HS-27A (cell line): ENCODE data around the gene REEP3.
"Not testable (repeated sequence)": the region's sequence is repeated elsewhere in the genome, so short reads cannot be mapped to it uniquely, and the experiment has no call there.

Experiments
- DNase-seq: peaks from one replicate; pipeline ENCODE4 v3.0.0-alpha.2; 2012; ENCODE audit warnings: low read depth, missing footprints

The REEP3 gene

GRCh38 chr10:63549810-63550209, 28.6 kb downstream of the REEP3 start:
- no peak for DNase-seq

DNA sequence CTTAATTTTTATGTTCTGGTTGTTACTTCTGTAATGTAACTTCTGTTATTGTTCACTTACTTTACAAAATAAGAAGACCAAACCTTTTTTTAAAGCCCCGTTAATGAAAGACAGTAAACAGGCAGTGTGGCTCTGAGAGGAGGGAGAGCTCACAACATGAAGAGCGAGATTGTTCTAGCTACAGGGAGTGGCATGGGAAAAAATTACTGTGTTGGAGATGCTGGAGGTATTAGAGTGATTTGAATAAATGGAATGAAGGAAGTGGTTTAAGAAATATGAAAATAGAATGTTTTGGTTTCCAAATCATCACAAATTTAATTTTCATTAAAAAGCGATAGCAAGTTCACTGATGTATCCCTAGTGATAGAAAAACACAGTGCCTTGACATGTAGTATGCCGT, 31.8 kb downstream of the REEP3 start:
- peak; percentile 56 for DNase-seq

DNA sequence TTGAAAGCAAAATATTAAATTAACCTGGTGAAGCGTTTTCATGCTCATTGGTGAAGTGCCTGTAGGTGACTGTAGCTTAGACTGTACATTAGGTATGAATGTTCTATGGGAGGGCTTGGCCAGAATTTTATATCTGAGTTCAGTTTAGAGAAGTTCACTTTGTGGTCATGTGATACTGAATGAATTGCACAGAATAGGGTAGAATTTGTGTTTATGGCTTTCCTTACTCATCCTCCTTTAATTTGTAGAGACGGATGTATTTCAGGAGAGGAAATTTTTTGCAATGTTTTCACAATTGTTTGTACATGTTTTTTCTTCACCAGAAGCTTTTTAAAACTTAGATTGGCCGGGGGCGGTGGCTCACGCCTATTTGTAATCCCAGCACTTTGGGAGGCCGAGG, 32.3 kb downstream of the REEP3 start:
- DNase-seq, result no peak

- DNase-seq, result peak; percentile 69
These were observed 33.5 kb downstream of the REEP3 start for GRCh38 chr10:63554657-63555056.

DNA sequence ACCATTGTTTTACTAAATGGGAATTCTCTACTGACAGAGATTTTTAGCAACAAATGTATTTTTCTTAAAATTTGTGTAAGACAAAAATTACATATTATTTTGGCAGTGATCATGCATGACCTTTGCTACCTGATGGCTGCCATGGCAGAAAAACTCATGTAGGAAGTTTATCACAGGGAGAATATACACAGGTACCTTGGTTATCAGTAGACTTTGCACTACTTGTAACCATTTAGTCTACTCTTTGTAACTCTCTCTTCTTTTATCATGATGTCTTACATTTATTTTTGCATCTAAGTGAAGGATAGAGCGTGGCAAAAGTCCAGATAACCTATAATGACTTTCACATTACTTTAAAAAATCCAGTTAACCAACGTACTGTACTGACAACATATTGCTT, 34.1 kb downstream of the REEP3 start:
- DNase-seq, result no peak

- DNase-seq, result no peak
These were observed 37.1 kb downstream of the REEP3 start for GRCh38 chr10:63558132-63558784.

DNA sequence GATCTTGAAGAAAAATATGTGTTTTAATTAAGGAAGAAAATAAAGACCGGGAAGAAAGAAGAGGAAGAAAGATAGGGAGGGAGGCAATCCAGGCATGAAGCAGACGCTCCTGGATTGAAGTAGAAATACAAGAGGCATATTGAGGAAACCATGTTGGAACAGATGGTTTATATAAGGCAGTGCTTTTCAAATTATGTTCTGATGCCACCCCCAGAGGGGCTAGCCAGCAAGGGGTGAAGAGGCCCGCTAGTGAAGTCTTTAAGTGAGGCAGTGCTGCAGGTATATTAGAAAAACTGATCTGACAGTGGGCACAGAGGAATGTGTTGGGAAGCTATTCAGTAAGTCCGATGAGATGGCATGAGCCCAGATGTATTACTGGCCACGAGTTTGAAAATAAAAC, 40.1 kb downstream of the REEP3 start:
- no peak for DNase-seq

- DNase-seq, result no peak
These were observed 41.2 kb downstream of the REEP3 start for GRCh38 chr10:63562391-63562790.

DNA sequence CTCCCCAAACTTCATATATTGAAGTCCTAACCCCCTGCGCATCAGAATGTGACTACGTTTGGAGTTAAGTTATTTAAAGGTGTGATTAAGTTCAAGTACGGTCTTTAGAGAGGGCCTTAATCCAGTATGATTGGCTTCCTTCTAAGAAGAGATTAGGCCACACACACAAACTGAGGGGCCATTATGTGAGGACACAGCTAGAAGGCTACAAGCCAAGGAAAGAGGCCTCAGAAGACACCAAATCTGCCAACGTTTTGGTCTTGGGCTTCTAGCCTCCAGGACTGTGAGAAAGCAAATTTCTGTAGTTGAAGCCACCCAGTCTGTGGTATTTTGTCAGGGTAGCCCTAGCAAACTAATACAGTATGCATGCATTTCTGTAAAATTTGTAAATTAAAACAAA, 41.7 kb downstream of the REEP3 start:
- DNase-seq, result no peak

DNA sequence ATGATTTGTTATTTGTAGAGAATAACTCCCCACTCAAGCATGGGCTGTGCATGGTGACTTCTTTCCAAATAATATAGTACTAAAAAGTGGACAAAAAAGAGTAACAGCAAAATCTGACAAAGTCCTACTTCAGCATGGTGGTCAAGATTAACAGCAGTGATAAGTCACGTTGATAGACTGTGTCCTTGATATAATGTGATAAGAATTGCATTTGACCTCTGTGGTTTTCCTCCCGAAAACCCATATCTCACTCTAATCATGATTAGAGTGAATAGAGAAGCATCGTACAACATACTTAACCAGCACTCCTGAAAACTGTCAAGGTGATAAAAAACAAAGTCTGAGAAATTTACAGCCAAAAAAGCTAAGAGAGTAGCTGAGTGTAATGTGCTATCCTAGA, 42.4 kb downstream of the REEP3 start:
- DNase-seq, result no peak

- not testable (repeated sequence) for DNase-seq
These were observed 43.5 kb downstream of the REEP3 start for GRCh38 chr10:63564731-63565130.

- DNase-seq, result no peak
These were observed 52.0 kb downstream of the REEP3 start for GRCh38 chr10:63573068-63573697.

DNA sequence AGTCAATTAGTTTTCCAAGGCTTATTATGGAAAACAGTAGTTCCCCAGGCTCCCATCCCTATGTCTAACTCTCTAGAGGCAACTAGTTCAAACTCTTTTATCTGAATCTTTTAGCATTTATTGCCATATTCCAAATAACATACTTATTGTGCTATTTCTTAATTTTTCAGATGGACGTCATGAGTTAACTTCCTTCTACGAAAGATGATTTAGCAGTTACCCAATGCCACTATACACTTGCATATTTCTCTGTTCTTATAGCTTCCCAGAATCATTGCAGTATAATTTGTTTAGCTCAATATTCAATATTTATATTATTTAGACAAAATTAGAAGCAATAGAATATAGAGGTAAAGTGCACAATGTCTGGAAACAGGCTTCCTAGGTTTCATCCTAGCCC, 52.8 kb downstream of the REEP3 start:
- no peak for DNase-seq

DNA sequence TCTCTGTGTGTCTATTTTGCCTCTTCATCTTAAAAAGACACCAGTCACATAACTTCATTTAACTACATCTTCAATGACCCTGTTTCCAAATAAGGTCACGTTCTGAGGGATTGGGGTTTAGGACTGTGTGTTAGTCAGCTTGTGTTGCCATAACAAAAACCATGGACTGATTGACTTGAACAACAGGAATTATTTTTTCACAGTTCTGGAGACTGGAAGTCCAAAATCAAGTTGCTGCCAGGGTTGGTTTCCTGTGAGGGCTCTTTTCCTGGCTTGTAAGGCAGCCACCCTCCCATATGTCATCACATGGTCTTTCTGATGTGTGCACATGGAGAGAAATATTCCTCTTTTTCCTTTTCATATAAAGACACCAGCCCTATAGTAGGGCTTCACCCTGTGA, 55.3 kb downstream of the REEP3 start:
- no peak for DNase-seq

DNA sequence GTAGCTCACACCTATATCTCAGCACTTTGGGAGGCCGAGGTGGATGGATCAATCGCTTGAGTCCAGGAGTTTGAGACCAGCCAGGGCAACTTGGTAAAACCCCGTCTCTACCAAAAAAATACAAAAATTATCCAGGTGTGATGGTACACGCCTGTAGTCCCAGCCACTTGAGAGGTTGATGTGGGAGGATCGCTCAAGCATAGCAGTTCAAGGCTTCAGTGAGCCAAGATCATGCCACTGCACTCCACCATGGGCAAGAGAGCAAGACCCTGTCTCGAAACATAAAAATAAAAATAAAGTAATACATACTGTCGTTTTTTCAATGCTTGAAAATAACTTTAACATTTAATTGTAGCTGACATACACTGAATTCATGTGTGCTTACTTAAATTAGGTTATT, 57.3 kb downstream of the REEP3 start:
- DNase-seq, result no peak

DNA sequence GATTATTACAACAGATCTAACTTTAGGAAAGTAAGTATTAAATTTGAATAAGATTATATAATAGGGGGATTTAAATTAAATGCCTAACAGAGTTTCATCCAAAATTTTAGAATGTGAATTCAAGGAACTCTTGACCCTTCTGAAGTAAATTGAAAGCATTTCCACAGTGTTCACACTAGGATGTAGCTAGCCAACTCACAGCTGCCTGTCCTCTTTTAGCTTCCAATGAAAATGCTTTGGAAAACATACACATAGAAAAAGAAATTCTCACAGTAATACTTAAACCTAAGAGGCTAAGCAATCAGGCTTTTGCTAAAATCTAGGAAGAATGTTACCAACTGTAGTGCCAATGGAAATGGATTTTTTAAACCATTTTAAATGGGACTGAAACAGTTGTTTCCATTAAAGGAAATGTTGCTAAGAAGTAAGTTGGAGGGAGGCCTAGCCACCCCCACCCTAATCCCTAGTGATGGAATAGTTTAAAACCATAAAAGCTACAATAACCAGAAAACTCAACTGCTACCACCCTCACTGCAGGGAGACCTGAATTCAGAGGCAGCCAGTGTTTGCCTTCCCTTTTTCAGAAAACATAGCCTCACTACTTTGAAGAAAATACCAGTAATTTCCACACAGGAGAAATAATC, 58.3 kb downstream of the REEP3 start:
- DNase-seq, result no peak

GRCh38 chr10:63582690-63583089, 61.5 kb downstream of the REEP3 start:
- DNase-seq, result no peak

- DNase-seq, result no peak
These were observed 62.2 kb downstream of the REEP3 start for GRCh38 chr10:63583397-63583796.

DNA sequence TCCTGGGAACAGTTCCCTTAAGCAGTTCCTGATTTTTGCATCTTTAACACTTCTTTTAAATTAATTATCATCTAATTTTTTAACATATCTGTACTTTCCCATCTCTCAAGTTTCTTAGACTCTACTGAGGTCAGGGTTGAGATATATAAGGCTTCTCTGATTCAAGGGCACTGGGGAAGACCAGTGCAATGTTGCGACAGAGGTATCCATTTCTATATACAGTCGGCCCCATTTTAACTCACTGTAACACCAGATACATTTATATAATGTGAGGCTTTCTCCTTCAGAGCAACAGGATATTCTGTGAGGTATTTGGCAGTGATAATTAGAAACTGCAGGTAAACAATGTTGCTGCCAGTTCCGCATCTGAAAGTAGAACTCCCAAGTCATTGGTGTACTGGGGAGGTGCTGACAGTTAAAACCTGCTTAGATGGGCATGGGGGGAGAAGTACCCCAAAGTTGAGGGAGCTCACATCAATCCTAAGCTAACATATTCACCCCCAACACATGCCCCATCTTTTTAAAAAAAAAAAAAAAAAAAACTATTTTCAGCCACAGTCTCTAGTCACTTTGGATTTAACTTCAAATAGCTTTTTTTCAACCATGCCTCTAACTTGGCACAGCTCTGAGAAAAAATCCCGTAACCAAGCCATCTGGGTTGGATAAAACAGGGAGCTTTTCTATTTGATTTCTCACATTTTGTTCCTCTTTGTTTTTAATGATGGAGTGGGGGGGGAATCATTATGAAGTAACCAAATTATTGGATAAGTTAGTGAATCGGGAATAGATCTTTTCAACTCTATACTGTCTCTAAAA, 62.9 kb downstream of the REEP3 start:
- DNase-seq, result no peak

- DNase-seq, result no peak
These were observed 63.5 kb downstream of the REEP3 start for GRCh38 chr10:63584725-63585035.

DNA sequence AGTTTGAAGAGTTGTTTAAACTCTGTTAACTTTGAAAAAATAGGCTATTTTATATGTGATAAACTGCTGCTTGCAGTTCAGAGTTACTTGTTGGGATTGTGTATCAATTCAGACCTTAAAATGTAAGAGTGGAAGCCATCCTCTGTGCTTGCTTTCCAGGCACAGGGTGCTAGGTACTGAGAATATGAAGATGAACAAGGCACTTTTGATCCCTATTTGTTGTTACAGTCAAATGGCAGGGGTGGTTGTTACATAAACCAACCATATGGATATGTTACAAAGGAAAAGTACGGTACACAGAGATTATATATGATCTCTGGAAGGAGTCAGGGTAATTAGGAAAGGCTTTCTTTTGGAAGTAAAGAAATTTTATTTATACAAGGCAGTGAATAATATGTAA, 63.8 kb downstream of the REEP3 start:
- DNase-seq, result no peak

DNA sequence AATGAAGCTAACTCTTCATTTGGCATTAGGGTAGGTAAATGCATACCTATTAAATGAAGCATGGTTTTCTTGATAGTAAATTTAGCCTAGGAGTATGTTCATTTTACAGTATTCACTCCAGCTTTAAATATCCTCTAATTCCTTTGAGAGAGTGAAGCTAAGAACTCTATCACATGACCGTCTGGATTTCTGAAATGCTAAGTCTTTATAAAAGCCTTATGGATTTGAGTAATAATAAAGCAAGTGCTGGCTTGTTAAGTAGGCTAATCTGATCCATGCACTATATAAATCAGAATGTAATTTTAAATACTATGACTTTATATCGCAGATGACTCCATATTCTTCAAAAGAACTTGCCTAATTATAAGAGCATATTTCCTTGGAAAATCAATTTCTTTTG, 64.8 kb downstream of the REEP3 start:
- DNase-seq, result no peak

- no peak for DNase-seq
These were observed 66.0 kb downstream of the REEP3 start for GRCh38 chr10:63587191-63587590.
